ENCODE results near the gene ZSCAN23.

DNA sequence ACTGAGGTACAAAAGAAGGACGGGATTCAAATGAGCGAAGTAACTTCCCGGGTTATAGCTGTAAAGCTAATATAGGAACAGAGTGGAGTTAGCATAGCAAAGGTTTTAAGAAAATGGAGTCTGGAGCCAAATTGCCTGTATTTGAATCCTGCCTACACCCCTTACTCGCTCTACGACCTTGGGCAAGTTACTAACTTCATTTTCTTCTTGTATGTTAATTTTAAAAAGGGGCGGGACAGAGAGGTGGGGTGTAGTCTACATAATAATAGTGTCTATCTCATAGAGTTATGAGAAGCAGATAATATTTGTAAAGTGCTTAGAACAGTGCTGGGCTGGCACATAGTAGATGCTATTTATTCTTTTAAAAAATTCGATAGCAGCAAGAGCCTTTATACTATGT, 705 bp downstream of the ZSCAN23 start:
- TF ChIP-seq, protein P1, sequence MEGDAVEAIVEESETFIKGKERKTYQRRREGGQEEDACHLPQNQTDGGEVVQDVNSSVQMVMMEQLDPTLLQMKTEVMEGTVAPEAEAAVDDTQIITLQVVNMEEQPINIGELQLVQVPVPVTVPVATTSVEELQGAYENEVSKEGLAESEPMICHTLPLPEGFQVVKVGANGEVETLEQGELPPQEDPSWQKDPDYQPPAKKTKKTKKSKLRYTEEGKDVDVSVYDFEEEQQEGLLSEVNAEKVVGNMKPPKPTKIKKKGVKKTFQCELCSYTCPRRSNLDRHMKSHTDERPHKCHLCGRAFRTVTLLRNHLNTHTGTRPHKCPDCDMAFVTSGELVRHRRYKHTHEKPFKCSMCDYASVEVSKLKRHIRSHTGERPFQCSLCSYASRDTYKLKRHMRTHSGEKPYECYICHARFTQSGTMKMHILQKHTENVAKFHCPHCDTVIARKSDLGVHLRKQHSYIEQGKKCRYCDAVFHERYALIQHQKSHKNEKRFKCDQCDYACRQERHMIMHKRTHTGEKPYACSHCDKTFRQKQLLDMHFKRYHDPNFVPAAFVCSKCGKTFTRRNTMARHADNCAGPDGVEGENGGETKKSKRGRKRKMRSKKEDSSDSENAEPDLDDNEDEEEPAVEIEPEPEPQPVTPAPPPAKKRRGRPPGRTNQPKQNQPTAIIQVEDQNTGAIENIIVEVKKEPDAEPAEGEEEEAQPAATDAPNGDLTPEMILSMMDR (IDR thresholded peaks at IDR 0.05): no peak
- TF ChIP-seq ZFX (IDR thresholded peaks at IDR 0.05; ENCODE audit: borderline replicate concordance): no peak
